Caco-2 (cell line): Measurements from ENCODE around the gene NEMP1. TPM values are rescaled to one million over a fixed set of nuclear protein-coding genes. Genes with fewer than 3 reads are reported as not detected.

Experiments
- Bru-seq: library from RNA; stranded (reverse); fragments of 400-500 nt; gene quantifications from one replicate; lab custom pipeline; 2021; lab: Mats Ljungman, UMichigan
- BruChase-seq, 2 experiments: library from RNA; stranded (reverse); fragments of 400-500 nt; gene quantifications; one replicate each; lab custom pipeline; 2021; lab: Mats Ljungman, UMichigan
- BruUV-seq: library from RNA; stranded (reverse); fragments of 400-500 nt; replicated peaks from 2 replicates; lab custom pipeline; 2021; lab: Mats Ljungman, UMichigan
- CTCF ChIA-PET: fragments of 300-600 bp; sonication (Branson Sonifier 250); formaldehyde crosslinking; loops from one replicate; lab custom pipeline; 2022; ENCODE audit warnings: antibody characterized with exemption; lab: Charles Lee
- POLR2A ChIA-PET: fragments of 300-600 bp; sonication (Branson Sonifier 250); formaldehyde crosslinking; loops from one replicate; lab custom pipeline; 2022; ENCODE audit warnings: antibody characterized with exemption; lab: Charles Lee
- DNase-seq, 2 experiments: peaks; one replicate each; pipeline versions ENCODE4 v3.0.0 to v3.0.0-alpha.2; 2020 to 2022
- H3K27me3 ChIP-seq: replicated peaks from 2 replicates; pipeline ENCODE4 v1.6.0; 2011; ENCODE audit warnings: low read length; ENCODE audit not compliant: control insufficient read depth, insufficient read depth
- H3K36me3 ChIP-seq: 2 replicates; pipeline ENCODE4 v1.5.1; 2011; ENCODE audit warnings: low read length; ENCODE audit not compliant: control insufficient read depth, insufficient read depth
- H3K4me1 ChIP-seq: fragments of 250-450 bp; sonication (Bioruptor Pico); 2 replicates; pipeline ENCODE4 v1.5.1; 2020; ENCODE audit warnings: mild to moderate bottlenecking
- H3K4me3 ChIP-seq: 2 replicates; pipeline ENCODE4 v1.5.1; 2011; ENCODE audit warnings: low read depth, mild to moderate bottlenecking, control low read depth, low read length
- H3K9me3 ChIP-seq: fragments of 250-450 bp; sonication (Bioruptor Pico); 2 replicates; pipeline ENCODE4 v1.5.1; 2020; ENCODE audit warnings: mild to moderate bottlenecking, moderate library complexity
- H3K27ac Mint-ChIP-seq: one replicate; pipeline ENCODE4 v1.8.0; 2022; ENCODE audit warnings: mixed read lengths; ENCODE audit not compliant: unreplicated experiment
- H3K27me3 Mint-ChIP-seq: one replicate; pipeline ENCODE4 v1.8.0; 2022; ENCODE audit warnings: mixed read lengths; ENCODE audit not compliant: insufficient read depth, unreplicated experiment
- H3K36me3 Mint-ChIP-seq: one replicate; pipeline ENCODE4 v1.8.0; 2022; ENCODE audit warnings: mild to moderate bottlenecking, mixed read lengths; ENCODE audit not compliant: insufficient read depth, unreplicated experiment
- H3K4me1 Mint-ChIP-seq: one replicate; pipeline ENCODE4 v1.8.0; 2022; ENCODE audit warnings: low read depth, mixed read lengths; ENCODE audit not compliant: unreplicated experiment
- H3K4me3 Mint-ChIP-seq: one replicate; pipeline ENCODE4 v1.8.0; 2022; ENCODE audit warnings: mild to moderate bottlenecking, moderate library complexity, mixed read lengths; ENCODE audit not compliant: unreplicated experiment
- H3K9me3 Mint-ChIP-seq: one replicate; pipeline ENCODE4 v1.8.0; 2022; ENCODE audit warnings: mixed read lengths; ENCODE audit not compliant: unreplicated experiment
- CTCF ChIP-seq, 2 experiments: fragments of 200-600 bp in 1 of 2; IDR thresholded peaks; 1 replicate in 1 of 2; 2 replicates in 1 of 2; pipeline versions ENCODE4 v1.5.1 to v1.8.0; 2011 to 2022; ENCODE audit warnings: antibody characterized with exemption in 1 of 2, control low read depth in 1 of 2, inconsistent platforms in 1 of 2, low read depth in 1 of 2, low read length in 1 of 2, mild to moderate bottlenecking in 1 of 2, moderate library complexity in 1 of 2; ENCODE audit not compliant: insufficient read depth in 1 of 2, severe bottlenecking in 1 of 2, unreplicated experiment in 1 of 2
- intact Hi-C: fragments of 100-400 bp; cut with micrococcal nuclease; formaldehyde crosslinking; loops from one replicate; pipeline ENCODE4 v1.10.0; 2022; ENCODE audit not compliant: unreplicated experiment
- long read RNA-seq: library from polyadenylated mRNA; stranded (forward); transcript quantifications from one replicate; pipeline ENCODE4 v2.0.0, GENCODE V29; 2022
- total RNA-seq: library from RNA; stranded (reverse); gene quantifications from 2 replicates; pipeline ENCODE4 v1.2.3, GENCODE V29; 2022

The NEMP1 gene
- total RNA-seq, result 38.3 and 40.1 TPM in 2 replicates
- Bru-seq, nascent RNA, result percentile 78 among the genes with signal in this experiment
- BruChase-seq, experiment 1, labeled RNA remaining after a 2-hour chase, result percentile 92 among the genes with signal in this experiment
- percentile 94 among the genes with signal in this experiment for BruChase-seq, experiment 2, labeled RNA remaining after a 6-hour chase
- long read RNA-seq, full-length matches to known transcripts, result 15 of 28 reads
- long read RNA-seq, partial matches to known transcripts, result 0 of 28 reads
- long read RNA-seq, other reads (novel, unspliced or antisense), result 13 of 28 reads

GRCh38 chr12:57078519-57079404, at the start of gene NEMP1:
Gene NEMP1 (minus strand): TSS chr12:57078791. CDS start chr12:57078745, 46 bp downstream.
- Histone ChIP-seq H3K4me1 (0 out of 2 replicates have a peak, but pooled peaks cover 4% of the 10 kb centered on the region), H3K36me3 (no peaks in the 10 kb centered on the region; the same call in 1 of the 2 replicates), H3K4me3 (peak within 1 kb of the TSS; percentile 75), H3K9me3 (no peaks in the 10 kb centered on the region), H3K27me3 (no peaks in the 10 kb centered on the region)
- POLR2A ChIA-PET, result interaction anchor here (0.6 to 2.4 kb wide), 10 partner anchors 9 to 151 kb away, joined by 3 to 40 read pairs (median 6); partner anchors contain the start of genes LRP1, LRP1-AS, NAB2 and SHMT2
- Mint-ChIP-seq H3K36me3 (peaks cover 14% of the 10 kb centered on the region), H3K9me3 (no peaks in the 10 kb centered on the region), H3K4me1 (no peaks in the 10 kb centered on the region), H3K27me3 (no peaks in the 10 kb centered on the region), H3K4me3 (peak within 1 kb of the TSS; percentile 98), H3K27ac (peak within 1 kb of the TSS; percentile 92)
- intact Hi-C loops, result loop anchor here (1.0 kb wide), 1 partner anchor 10 kb away; no protein-coding TSS in a partner anchor
- DNase-seq, result peak; percentile 97 to 99
- TF ChIP-seq CTCF (IDR thresholded peaks at IDR 0.05; ENCODE audit: insufficient read depth in 1 of 2, low read depth in 1 of 2, low read length in 1 of 2, severe bottlenecking in 1 of 2, unreplicated experiment in 1 of 2), result no peak
- CTCF ChIA-PET, result interaction anchor here (0.7 to 2.2 kb wide), 14 partner anchors 9 to 442 kb away, joined by 3 to 33 read pairs (median 4); partner anchors contain the start of genes LRP1, NAB2, SHMT2 and STAT6
- no TSS peak for BruUV-seq

- Histone ChIP-seq H3K9me3 (no peaks in the 10 kb centered on the region), H3K4me3 (peak within 1 kb of the TSS; percentile 90), H3K4me1 (peaks cover 43% of the 10 kb centered on the region), H3K36me3 (no peaks in the 10 kb centered on the region), H3K27me3 (no peaks in the 10 kb centered on the region)
- peak within 1 kb of the TSS; percentile 88 for H3K4me3 Mint-ChIP-seq
- BruUV-seq, result no TSS peak
- no peak for TF ChIP-seq CTCF (IDR thresholded peaks at IDR 0.05; ENCODE audit: insufficient read depth in 1 of 2, low read depth in 1 of 2, low read length in 1 of 2, severe bottlenecking in 1 of 2, unreplicated experiment in 1 of 2)
- no peaks in the 10 kb centered on the region for H3K27me3 Mint-ChIP-seq
- CTCF ChIA-PET, result interaction anchor here (0.5 to 2.8 kb wide), 37 partner anchors 11 to 608 kb away, joined by 3 to 49 read pairs (median 3); partner anchors contain the start of genes LRP1-AS, NEMP1 and STAT6
- peaks cover 19% of the 10 kb centered on the region for H3K36me3 Mint-ChIP-seq
- peaks cover 14% of the 10 kb centered on the region for H3K9me3 Mint-ChIP-seq
- intact Hi-C loops, result loop anchor here (1.0 kb wide), 2 partner anchors 19 to 45 kb away; partner anchors contain the start of gene LRP1-AS
- peaks cover 37% of the 10 kb centered on the region for H3K4me1 Mint-ChIP-seq
- peak; percentile 82 to 83 for DNase-seq
- POLR2A ChIA-PET, result interaction anchor here (0.6 to 2.1 kb wide), 16 partner anchors 9 to 440 kb away, joined by 3 to 39 read pairs (median 4); partner anchors contain the start of genes LRP1-AS, NAB2, NEMP1 and PTGES3
- peak within 1 kb of the TSS; percentile 86 for H3K27ac Mint-ChIP-seq
Measured at GRCh38 chr12:57127726-57128518, 49.3 kb upstream of the NEMP1 start, which contains the start of gene LRP1. Gene LRP1 (plus strand): TSS chr12:57128483. CDS start chr12:57128965, 482 bp downstream.
